Liver (tissue), 9 donors: ENCODE measurements around the gene GORAB. TPM values are rescaled to one million over a fixed set of nuclear protein-coding genes. Genes with fewer than 3 reads are reported as not detected.

Experiments used
- DNase-seq: peaks from one replicate; pipeline ENCODE4 v3.0.0-alpha.2; 2017; ENCODE audit warnings: low spot score
- H3K27ac ChIP-seq, 2 donors: one replicate each; pipeline ENCODE4 v1.7.0; 2013; ENCODE audit warnings: inconsistent platforms in 2 of 2, low read length in 2 of 2, control low read depth in 1 of 2, low read depth in 1 of 2, mild to moderate bottlenecking in 1 of 2
- H3K27me3 ChIP-seq, 4 donors: one replicate each; pipeline versions ENCODE4 v1.6.1 to v1.7.0; 2013; ENCODE audit warnings: low read length in 3 of 4, inconsistent platforms in 1 of 4, mild to moderate bottlenecking in 1 of 4, moderate library complexity in 1 of 4; ENCODE audit not compliant: control insufficient read depth in 4 of 4, insufficient read depth in 4 of 4
- H3K36me3 ChIP-seq, 4 donors: one replicate each; pipeline versions ENCODE4 v1.6.1 to v1.7.0; 2013; ENCODE audit warnings: low read length in 3 of 4, mild to moderate bottlenecking in 3 of 4, low read depth in 1 of 4, moderate library complexity in 1 of 4; ENCODE audit not compliant: control insufficient read depth in 4 of 4, insufficient read depth in 3 of 4
- H3K4me1 ChIP-seq, 4 donors: one replicate each; pipeline versions ENCODE4 v1.6.1 to v1.7.0; 2013; ENCODE audit warnings: low read length in 3 of 4, mild to moderate bottlenecking in 3 of 4, moderate library complexity in 1 of 4; ENCODE audit not compliant: control insufficient read depth in 4 of 4, insufficient read depth in 4 of 4
- H3K4me3 ChIP-seq, 3 donors: one replicate each; pipeline versions ENCODE4 v1.6.1 to v1.7.0; 2013; ENCODE audit warnings: low read length in 3 of 3, control low read depth in 1 of 3, low read depth in 1 of 3, mild to moderate bottlenecking in 1 of 3
- H3K9ac ChIP-seq, 2 donors: one replicate each; pipeline ENCODE4 v1.7.0; 2013; ENCODE audit warnings: low read length in 2 of 2, mild to moderate bottlenecking in 2 of 2, moderate library complexity in 2 of 2, control low read depth in 1 of 2, low read depth in 1 of 2
- H3K9me3 ChIP-seq, 4 donors: one replicate each; pipeline versions ENCODE4 v1.6.1 to v1.7.0; 2013; ENCODE audit warnings: low read length in 3 of 4; ENCODE audit not compliant: control insufficient read depth in 4 of 4
- ATF3 ChIP-seq: IDR thresholded peaks from 2 replicates; pipeline ENCODE4 v1.6.1; 2016; ENCODE audit warnings: antibody characterized with exemption
- CTCF ChIP-seq: fragments of 150-350 bp; IDR thresholded peaks from 2 replicates; pipeline ENCODE4 v1.5.1; 2017; ENCODE audit warnings: improper control_type of control experiment, low read depth, low read length; ENCODE audit not compliant: missing input control
- EGR1 ChIP-seq, 2 donors: IDR thresholded peaks; 2 replicates each; pipeline ENCODE4 v1.6.1; 2016 to 2018; ENCODE audit warnings: antibody characterized with exemption in 2 of 2, low read depth in 2 of 2
- FOXA2 ChIP-seq: IDR thresholded peaks from 2 replicates; pipeline ENCODE4 v1.6.1; 2016; ENCODE audit warnings: antibody characterized with exemption
- GABPA ChIP-seq, 2 donors: IDR thresholded peaks in 1 of 2; conservative IDR thresholded peaks in 1 of 2; 2 replicates each; pipeline ENCODE4 v1.6.1; 2016; ENCODE audit warnings: antibody characterized with exemption in 2 of 2, mild to moderate bottlenecking in 1 of 2, moderate library complexity in 1 of 2
- HNF4A ChIP-seq, 2 donors: conservative IDR thresholded peaks; 2 replicates each; pipeline ENCODE4 v1.6.1; 2016; ENCODE audit warnings: antibody characterized with exemption in 2 of 2, mild to moderate bottlenecking in 2 of 2
- HNF4G ChIP-seq: IDR thresholded peaks from 2 replicates; pipeline ENCODE4 v1.6.1; 2016; ENCODE audit warnings: antibody characterized with exemption
- JUND ChIP-seq, 2 donors: IDR thresholded peaks; 2 replicates each; pipeline ENCODE4 v1.6.1; 2016; ENCODE audit warnings: antibody characterized with exemption in 2 of 2
- NR2F2 ChIP-seq: IDR thresholded peaks from 2 replicates; pipeline ENCODE4 v1.6.1; 2016; ENCODE audit warnings: antibody characterized with exemption
- REST ChIP-seq: IDR thresholded peaks from 2 replicates; pipeline ENCODE4 v1.6.1; 2016; ENCODE audit warnings: antibody characterized with exemption, mild to moderate bottlenecking
- RXRA ChIP-seq, 2 donors: IDR thresholded peaks; 2 replicates each; pipeline ENCODE4 v1.6.1; 2017 to 2018; ENCODE audit warnings: antibody characterized with exemption in 2 of 2, mild to moderate bottlenecking in 1 of 2
- SP1 ChIP-seq: IDR thresholded peaks from 2 replicates; pipeline ENCODE4 v1.6.1; 2018; ENCODE audit warnings: antibody characterized with exemption, mild to moderate bottlenecking
- TAF1 ChIP-seq: conservative IDR thresholded peaks from 2 replicates; pipeline ENCODE4 v1.6.1; 2016; ENCODE audit warnings: antibody characterized with exemption, mild to moderate bottlenecking
- YY1 ChIP-seq: IDR thresholded peaks from 2 replicates; pipeline ENCODE4 v1.6.1; 2016; ENCODE audit warnings: antibody characterized with exemption, mild to moderate bottlenecking
- ZBTB33 ChIP-seq: IDR thresholded peaks from 2 replicates; pipeline ENCODE4 v1.6.1; 2016; ENCODE audit warnings: antibody characterized with exemption
- WGBS: extraction: QIAGEN DNeasy Blood & Tissue Kit; methylation state at CpG from one replicate; pipeline ENCODE4 v1.1.7; 2013; 5-methylcytosine and 5-hydroxymethylcytosine counted together
- polyA plus RNA-seq, 2 donors: library from polyadenylated mRNA; stranded (reverse) in 1 of 2; unstranded in 1 of 2; fragments of 200-250 nt in 1 of 2; fragments of >200 nt in 1 of 2; fragmentation: Nextera tagmentation in 1 of 2; extraction: Ambion mirVana in 1 of 2; gene quantifications; one replicate each; pipeline versions ENCODE4 v1.2.1 to v1.2.3, GENCODE V29; 2013 to 2015
- total RNA-seq, 2 donors: library from RNA; depleted of rRNA; stranded (reverse); fragments of >200 nt; gene quantifications; one replicate each; pipeline ENCODE4 v1.2.3, GENCODE V29; 2014
- donor health status: healthy.
- donor health status: healthy.
- donor health status: healthy.
- donor health status: healthy.
- donor health status: healthy.

Gene GORAB
- total and polyA plus RNA-seq, 4 donors: 4.0 to 11.1 (median 8.7) TPM

GRCh38 chr1:170598618-170599017 is 66.7 kb downstream of the GORAB start:
- Histone ChIP-seq H3K27me3 (peaks cover 0 to 2% (median 0%) of the 10 kb centered on the region in 4 donors), H3K9me3 (peaks cover 3 to 7% (median 5%) of the 10 kb centered on the region in 4 donors), H3K9ac (no peak overlapping the region), H3K4me1 (no peaks in the 10 kb centered on the region), H3K36me3 (no peaks in the 10 kb centered on the region), H3K27ac (no peak overlapping the region), H3K4me3 (no peak overlapping the region)
- DNase-seq: no peak
- no peak for TF ChIP-seq ZBTB33
- TF ChIP-seq HNF4G: no peak
- TF ChIP-seq GABPA (IDR thresholded peaks at IDR 0.05 in 1 of 2, conservative IDR thresholded peaks at IDR 0.05 in 1 of 2): no peak
- no peak for TF ChIP-seq RXRA (IDR thresholded peaks at IDR 0.05)
- TF ChIP-seq FOXA2: no peak
- TF ChIP-seq REST: no peak
- no peak for TF ChIP-seq SP1
- TF ChIP-seq NR2F2: no peak
- TF ChIP-seq JUND (IDR thresholded peaks at IDR 0.05): no peak
- no peak for TF ChIP-seq TAF1
- no peak for TF ChIP-seq YY1
- TF ChIP-seq HNF4A (conservative IDR thresholded peaks at IDR 0.05): no peak
- no peak for TF ChIP-seq CTCF
- no peak for TF ChIP-seq EGR1 (IDR thresholded peaks at IDR 0.05; ENCODE audit: low read depth in 2 of 2)
- WGBS: 66% methylated on average over 1 of the region's 1 CpG

GRCh38 chr1:170599033-170599432 is 67.1 kb downstream of the GORAB start:
- H3K4me3 ChIP-seq: no peak overlapping the region
- peaks cover 3 to 7% (median 5%) of the 10 kb centered on the region in 4 donors for H3K9me3 ChIP-seq
- H3K36me3 ChIP-seq: no peaks in the 10 kb centered on the region
- no peak for DNase-seq
- H3K27me3 ChIP-seq: peaks cover 0 to 2% (median 0%) of the 10 kb centered on the region in 4 donors
- H3K9ac ChIP-seq: no peak overlapping the region
- no peak overlapping the region for H3K27ac ChIP-seq
- H3K4me1 ChIP-seq: no peaks in the 10 kb centered on the region
- TF ChIP-seq SP1 (no peak), TAF1 (no peak), HNF4G (no peak), REST (no peak), ZBTB33 (no peak), ATF3 (no peak), GABPA (IDR thresholded peaks at IDR 0.05 in 1 of 2, conservative IDR thresholded peaks at IDR 0.05 in 1 of 2) (no peak), JUND (IDR thresholded peaks at IDR 0.05) (no peak), YY1 (no peak), CTCF (no peak)
